K562 (cell line): ENCODE results near the gene TMEM138. TPM values are rescaled to one million over a fixed set of nuclear protein-coding genes. Genes with fewer than 3 reads are reported as not detected.

Experiments
- ETV1 ChIP-seq: fragments of 450-650 bp; conservative IDR thresholded peaks from 2 replicates; pipeline ENCODE4 v1.6.1; 2016; ENCODE audit warnings: missing genetic modification characterization, control low read depth, low read depth, missing compliant biosample characterization
- FIP1L1 ChIP-seq: fragments of 200-400 bp; formaldehyde crosslinking; IDR thresholded peaks from 2 replicates; pipeline ENCODE4 v1.6.1; 2018; ENCODE audit warnings: mild to moderate bottlenecking, low read depth, low read length; ENCODE audit not compliant: poor library complexity, severe bottlenecking
- MEIS2 ChIP-seq: fragments of 450-650 bp; IDR thresholded peaks from 2 replicates; pipeline ENCODE4 v1.6.1; 2014; ENCODE audit warnings: mild to moderate bottlenecking; ENCODE audit not compliant: partially characterized antibody
- MTA1 ChIP-seq: fragments of 450-650 bp; IDR thresholded peaks from 2 replicates; pipeline ENCODE4 v1.6.1; 2017; ENCODE audit warnings: borderline replicate concordance
- PURB ChIP-seq: sonication (generic); formaldehyde crosslinking; IDR thresholded peaks from 2 replicates; pipeline ENCODE4 v1.9.0; 2021; ENCODE audit warnings: low read depth, mild to moderate bottlenecking, missing genetic modification reagents
- RAD21 ChIP-seq, 2 experiments: fragments of 250-450 bp in 1 of 2; fragments of 450-650 bp in 1 of 2; sonication (Bioruptor Pico) in 1 of 2; formaldehyde crosslinking in 1 of 2; IDR thresholded peaks in 1 of 2; conservative IDR thresholded peaks in 1 of 2; 2 replicates each; pipeline versions ENCODE4 v1.4.0 to v1.8.0; 2020 to 2022; ENCODE audit warnings: mild to moderate bottlenecking in 2 of 2, moderate library complexity in 1 of 2
- SREBF1 ChIP-seq: fragments of 150-350 bp; IDR thresholded peaks from 2 replicates; pipeline ENCODE4 v1.6.1; 2014; ENCODE audit warnings: antibody characterized with exemption, low read depth, low read length, borderline replicate concordance
- YY1 ChIP-seq, 3 experiments: IDR thresholded peaks; 2 replicates each; pipeline ENCODE4 v1.6.1; 2011; ENCODE audit warnings: low read length in 2 of 3, mild to moderate bottlenecking in 2 of 3, moderate library complexity in 2 of 3, borderline replicate concordance in 1 of 3, control low read depth in 1 of 3, low read depth in 1 of 3; ENCODE audit not compliant: insufficient read depth in 3 of 3, insufficient replicate concordance in 2 of 3, control insufficient read depth in 1 of 3, insufficient read length in 1 of 3; ENCODE audit errors: extremely low read depth in 1 of 3
- ZC3H4 ChIP-seq: sonication (generic); formaldehyde crosslinking; IDR thresholded peaks from 2 replicates; pipeline ENCODE4 v1.9.0; 2021; ENCODE audit warnings: missing genetic modification reagents, borderline replicate concordance
- polyA plus RNA-seq, 8 experiments: library from polyadenylated mRNA; depleted of rRNA in 4 of 8; stranded (reverse) in 5 of 8; unstranded in 3 of 8; fragments of >200 nt; fragmentation: Nextera tagmentation in 2 of 8; fragmentation: Illumina TruSeq in 1 of 8; extraction: Ambion mirVana in 2 of 8; extraction: Trizol in 1 of 8; gene quantifications; 2 replicates each; pipeline versions ENCODE4 v1.2.1 to v1.2.3, GENCODE V29; 2011 to 2014; ENCODE audit warnings: inconsistent platforms in 1 of 8, missing spikeins in 1 of 8
- total RNA-seq, 7 experiments: library from RNA; depleted of rRNA in 6 of 7; stranded (reverse); fragments of >200 nt in 6 of 7; fragmentation: Illumina TruSeq in 2 of 7; extraction: Trizol in 2 of 7; gene quantifications; 2 replicates each; pipeline versions ENCODE4 v1.2.1 to v1.2.3, GENCODE V29; 2011 to 2021; ENCODE audit warnings: low replicate concordance in 1 of 7
- TF ChIP-seq, protein P1 (sequence below): fragments of 250-450 bp; sonication (Bioruptor Pico); IDR thresholded peaks from 2 replicates; pipeline ENCODE4 v1.4.0; 2020
- TF ChIP-seq, protein P2 (sequence below): fragments of 450-650 bp; formaldehyde crosslinking; IDR thresholded peaks from 2 replicates; pipeline ENCODE4 v1.4.0; 2020; ENCODE audit warnings: mild to moderate bottlenecking, moderate library complexity
- TF ChIP-seq, protein P3 (sequence below): sonication (generic); formaldehyde crosslinking; IDR thresholded peaks from 2 replicates; pipeline ENCODE4 v1.8.0; 2022; ENCODE audit warnings: missing genetic modification reagents, mild to moderate bottlenecking, moderate library complexity, borderline replicate concordance
- TF ChIP-seq, protein P4 (sequence below), 3 experiments: IDR thresholded peaks in 2 of 3; conservative IDR thresholded peaks in 1 of 3; 2 replicates each; pipeline ENCODE4 v1.5.1; 2011 to 2012; ENCODE audit warnings: low read length in 3 of 3, mild to moderate bottlenecking in 3 of 3, control low read depth in 2 of 3, improper control_type of control experiment in 1 of 3, inconsistent platforms in 1 of 3, low read depth in 1 of 3, mixed read lengths in 1 of 3, moderate library complexity in 1 of 3; ENCODE audit not compliant: insufficient read depth in 2 of 3

The TMEM138 gene
- total and polyA plus RNA-seq, 9 of the 15 experiments (the other 6 are each of a cell fraction or from before 2014, with no cell fraction given): 23.2 to 168 (median 63.1) TPM

DNA sequence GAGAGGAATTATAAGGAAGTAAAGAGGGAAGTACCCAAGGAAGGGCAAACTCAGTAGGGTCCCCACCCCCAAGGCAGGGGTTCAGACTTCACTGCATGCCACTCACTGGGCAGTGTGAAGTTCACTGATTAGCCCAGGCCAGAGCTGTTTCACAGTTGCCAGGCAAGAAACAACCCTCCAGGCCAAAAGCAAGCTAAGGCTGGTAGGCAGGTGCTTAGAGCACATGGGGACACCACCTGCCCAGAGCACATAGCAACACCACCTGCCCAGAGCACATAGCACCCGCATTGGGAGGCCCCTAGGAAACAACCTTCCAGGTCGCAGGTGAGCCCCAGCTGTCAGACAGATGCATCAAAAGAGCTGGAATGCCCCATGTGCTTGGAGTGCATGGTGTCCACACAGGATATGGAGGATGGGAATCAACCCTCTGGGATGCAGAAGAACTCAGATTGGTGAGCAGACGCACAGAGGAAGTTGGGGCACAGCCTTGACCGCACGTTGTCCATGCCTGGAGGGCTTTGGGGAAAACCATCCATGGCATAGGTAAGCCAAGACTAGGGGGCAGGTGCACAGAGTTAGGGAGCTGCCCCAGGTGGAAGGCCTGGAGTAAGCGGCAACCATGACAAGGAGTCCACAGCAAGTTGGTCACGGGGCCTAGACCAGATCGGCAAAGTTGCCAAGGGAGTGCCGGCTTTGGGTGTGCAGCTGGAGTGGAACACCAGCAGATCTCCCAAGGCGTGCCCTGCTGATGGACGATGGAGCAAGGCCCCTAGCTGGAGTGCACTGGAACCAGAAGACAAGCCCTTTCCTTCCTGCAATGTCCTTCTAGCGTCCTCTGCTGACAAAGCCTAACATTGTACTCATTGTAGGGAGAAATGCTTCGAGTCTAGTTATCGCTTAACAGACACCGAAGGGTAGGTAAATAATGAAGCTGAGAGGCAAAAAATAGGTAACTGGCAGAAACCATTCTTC lies 22.4 kb downstream of the TMEM138 start (continued):
- TF ChIP-seq, protein P1, sequence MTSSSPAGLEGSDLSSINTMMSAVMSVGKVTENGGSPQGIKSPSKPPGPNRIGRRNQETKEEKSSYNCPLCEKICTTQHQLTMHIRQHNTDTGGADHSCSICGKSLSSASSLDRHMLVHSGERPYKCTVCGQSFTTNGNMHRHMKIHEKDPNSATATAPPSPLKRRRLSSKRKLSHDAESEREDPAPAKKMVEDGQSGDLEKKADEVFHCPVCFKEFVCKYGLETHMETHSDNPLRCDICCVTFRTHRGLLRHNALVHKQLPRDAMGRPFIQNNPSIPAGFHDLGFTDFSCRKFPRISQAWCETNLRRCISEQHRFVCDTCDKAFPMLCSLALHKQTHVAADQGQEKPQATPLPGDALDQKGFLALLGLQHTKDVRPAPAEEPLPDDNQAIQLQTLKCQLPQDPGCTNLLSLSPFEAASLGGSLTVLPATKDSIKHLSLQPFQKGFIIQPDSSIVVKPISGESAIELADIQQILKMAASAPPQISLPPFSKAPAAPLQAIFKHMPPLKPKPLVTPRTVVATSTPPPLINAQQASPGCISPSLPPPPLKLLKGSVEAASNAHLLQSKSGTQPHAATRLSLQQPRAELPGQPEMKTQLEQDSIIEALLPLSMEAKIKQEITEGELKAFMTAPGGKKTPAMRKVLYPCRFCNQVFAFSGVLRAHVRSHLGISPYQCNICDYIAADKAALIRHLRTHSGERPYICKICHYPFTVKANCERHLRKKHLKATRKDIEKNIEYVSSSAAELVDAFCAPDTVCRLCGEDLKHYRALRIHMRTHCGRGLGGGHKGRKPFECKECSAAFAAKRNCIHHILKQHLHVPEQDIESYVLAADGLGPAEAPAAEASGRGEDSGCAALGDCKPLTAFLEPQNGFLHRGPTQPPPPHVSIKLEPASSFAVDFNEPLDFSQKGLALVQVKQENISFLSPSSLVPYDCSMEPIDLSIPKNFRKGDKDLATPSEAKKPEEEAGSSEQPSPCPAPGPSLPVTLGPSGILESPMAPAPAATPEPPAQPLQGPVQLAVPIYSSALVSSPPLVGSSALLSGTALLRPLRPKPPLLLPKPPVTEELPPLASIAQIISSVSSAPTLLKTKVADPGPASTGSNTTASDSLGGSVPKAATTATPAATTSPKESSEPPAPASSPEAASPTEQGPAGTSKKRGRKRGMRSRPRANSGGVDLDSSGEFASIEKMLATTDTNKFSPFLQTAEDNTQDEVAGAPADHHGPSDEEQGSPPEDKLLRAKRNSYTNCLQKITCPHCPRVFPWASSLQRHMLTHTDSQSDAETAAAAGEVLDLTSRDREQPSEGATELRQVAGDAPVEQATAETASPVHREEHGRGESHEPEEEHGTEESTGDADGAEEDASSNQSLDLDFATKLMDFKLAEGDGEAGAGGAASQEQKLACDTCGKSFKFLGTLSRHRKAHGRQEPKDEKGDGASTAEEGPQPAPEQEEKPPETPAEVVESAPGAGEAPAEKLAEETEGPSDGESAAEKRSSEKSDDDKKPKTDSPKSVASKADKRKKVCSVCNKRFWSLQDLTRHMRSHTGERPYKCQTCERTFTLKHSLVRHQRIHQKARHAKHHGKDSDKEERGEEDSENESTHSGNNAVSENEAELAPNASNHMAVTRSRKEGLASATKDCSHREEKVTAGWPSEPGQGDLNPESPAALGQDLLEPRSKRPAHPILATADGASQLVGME (CRISPR knock-in tag): no peak
- TF ChIP-seq RAD21 (CRISPR knock-in tag; conservative IDR thresholded peaks at IDR 0.05 in 1 of 2, IDR thresholded peaks at IDR 0.05 in 1 of 2) (peak; percentile 89 to 98), YY1 (IDR thresholded peaks at IDR 0.05; ENCODE audit: borderline replicate concordance in 1 of 3, control insufficient read depth in 1 of 3, extremely low read depth in 1 of 3, insufficient read depth in 3 of 3, insufficient read length in 1 of 3, insufficient replicate concordance in 2 of 3, low read depth in 1 of 3, low read length in 2 of 3) (peak in 1 of 3 experiments; percentile 4), MEIS2 (no peak), PURB (CRISPR knock-in tag) (no peak), MTA1 (no peak), ETV1 (tag) (peak; percentile 46; the same call in 1 of the 2 replicates), SREBF1 (no peak), FIP1L1 (no peak), ZC3H4 (CRISPR knock-in tag) (no peak)
- TF ChIP-seq, protein P2, sequence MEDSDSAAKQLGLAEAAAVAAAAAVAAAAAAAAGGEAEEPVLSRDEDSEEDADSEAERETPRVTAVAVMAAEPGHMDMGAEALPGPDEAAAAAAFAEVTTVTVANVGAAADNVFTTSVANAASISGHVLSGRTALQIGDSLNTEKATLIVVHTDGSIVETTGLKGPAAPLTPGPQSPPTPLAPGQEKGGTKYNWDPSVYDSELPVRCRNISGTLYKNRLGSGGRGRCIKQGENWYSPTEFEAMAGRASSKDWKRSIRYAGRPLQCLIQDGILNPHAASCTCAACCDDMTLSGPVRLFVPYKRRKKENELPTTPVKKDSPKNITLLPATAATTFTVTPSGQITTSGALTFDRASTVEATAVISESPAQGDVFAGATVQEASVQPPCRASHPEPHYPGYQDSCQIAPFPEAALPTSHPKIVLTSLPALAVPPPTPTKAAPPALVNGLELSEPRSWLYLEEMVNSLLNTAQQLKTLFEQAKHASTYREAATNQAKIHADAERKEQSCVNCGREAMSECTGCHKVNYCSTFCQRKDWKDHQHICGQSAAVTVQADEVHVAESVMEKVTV (CRISPR knock-in tag): peak; percentile 80
- TF ChIP-seq, protein P3, sequence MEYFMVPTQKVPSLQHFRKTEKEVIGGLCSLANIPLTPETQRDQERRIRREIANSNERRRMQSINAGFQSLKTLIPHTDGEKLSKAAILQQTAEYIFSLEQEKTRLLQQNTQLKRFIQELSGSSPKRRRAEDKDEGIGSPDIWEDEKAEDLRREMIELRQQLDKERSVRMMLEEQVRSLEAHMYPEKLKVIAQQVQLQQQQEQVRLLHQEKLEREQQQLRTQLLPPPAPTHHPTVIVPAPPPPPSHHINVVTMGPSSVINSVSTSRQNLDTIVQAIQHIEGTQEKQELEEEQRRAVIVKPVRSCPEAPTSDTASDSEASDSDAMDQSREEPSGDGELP (CRISPR knock-in tag): peak; percentile 20; the same call in 1 of the 2 replicates
- TF ChIP-seq, protein P4, sequence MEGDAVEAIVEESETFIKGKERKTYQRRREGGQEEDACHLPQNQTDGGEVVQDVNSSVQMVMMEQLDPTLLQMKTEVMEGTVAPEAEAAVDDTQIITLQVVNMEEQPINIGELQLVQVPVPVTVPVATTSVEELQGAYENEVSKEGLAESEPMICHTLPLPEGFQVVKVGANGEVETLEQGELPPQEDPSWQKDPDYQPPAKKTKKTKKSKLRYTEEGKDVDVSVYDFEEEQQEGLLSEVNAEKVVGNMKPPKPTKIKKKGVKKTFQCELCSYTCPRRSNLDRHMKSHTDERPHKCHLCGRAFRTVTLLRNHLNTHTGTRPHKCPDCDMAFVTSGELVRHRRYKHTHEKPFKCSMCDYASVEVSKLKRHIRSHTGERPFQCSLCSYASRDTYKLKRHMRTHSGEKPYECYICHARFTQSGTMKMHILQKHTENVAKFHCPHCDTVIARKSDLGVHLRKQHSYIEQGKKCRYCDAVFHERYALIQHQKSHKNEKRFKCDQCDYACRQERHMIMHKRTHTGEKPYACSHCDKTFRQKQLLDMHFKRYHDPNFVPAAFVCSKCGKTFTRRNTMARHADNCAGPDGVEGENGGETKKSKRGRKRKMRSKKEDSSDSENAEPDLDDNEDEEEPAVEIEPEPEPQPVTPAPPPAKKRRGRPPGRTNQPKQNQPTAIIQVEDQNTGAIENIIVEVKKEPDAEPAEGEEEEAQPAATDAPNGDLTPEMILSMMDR (IDR thresholded peaks at IDR 0.05 in 2 of 3, conservative IDR thresholded peaks at IDR 0.05 in 1 of 3; ENCODE audit: insufficient read depth in 2 of 3, low read depth in 1 of 3, low read length in 3 of 3): peak; percentile 84 to 97 (median 91)
